SU-DHL-6 (cell line): ENCODE data around the gene CLCN6.

ENCODE experiments used
- H2AFZ ChIP-seq: fragments of 200-600 bp; sonication (generic); 2 replicates; pipeline ENCODE4 v1.6.1; 2014; ENCODE audit warnings: low read depth, mild to moderate bottlenecking, moderate library complexity, mixed read lengths, antibody characterized with exemption, low read length; ENCODE audit not compliant: severe bottlenecking
- H3F3A ChIP-seq: fragments of 200-600 bp; shearing (Covaris generic); 2 replicates; pipeline ENCODE4 v1.6.0; 2016; ENCODE audit warnings: antibody characterized with exemption, mild to moderate bottlenecking; ENCODE audit not compliant: insufficient read depth
- H3K27ac ChIP-seq: fragments of 200-600 bp; sonication (generic); 2 replicates; pipeline ENCODE4 v1.5.1; 2016; ENCODE audit warnings: low read depth, mild to moderate bottlenecking, low read length, moderate library complexity, mixed read lengths
- H3K27me3 ChIP-seq: fragments of 200-600 bp; sonication (generic), shearing (Covaris generic); 2 replicates; pipeline ENCODE4 v1.6.0; 2014; ENCODE audit warnings: mild to moderate bottlenecking, low read length
- H3K36me3 ChIP-seq: fragments of 200-600 bp; sonication (generic); 2 replicates; pipeline ENCODE4 v1.6.1; 2014; ENCODE audit warnings: mild to moderate bottlenecking, low read length, mixed read lengths
- H3K4me2 ChIP-seq: fragments of 300-600, 200-600 bp; shearing (Covaris generic), sonication (generic); 2 replicates; pipeline ENCODE4 v1.6.0; 2014; ENCODE audit warnings: low read length, low read depth, mild to moderate bottlenecking; ENCODE audit not compliant: poor library complexity, severe bottlenecking
- H3K4me3 ChIP-seq: fragments of 200-600 bp; sonication (generic); 2 replicates; pipeline ENCODE4 v1.5.1; 2014; ENCODE audit warnings: antibody characterized with exemption, low read length, mild to moderate bottlenecking, mixed read lengths; ENCODE audit not compliant: insufficient read depth, poor library complexity, severe bottlenecking
- H3K79me2 ChIP-seq: fragments of 200-600 bp; sonication (generic); 2 replicates; pipeline ENCODE4 v1.6.1; 2014; ENCODE audit warnings: mild to moderate bottlenecking, low read length, moderate library complexity; ENCODE audit not compliant: insufficient read depth
- H3K9ac ChIP-seq: fragments of 200-600 bp; sonication (generic); 2 replicates; pipeline ENCODE4 v1.7.0; 2014; ENCODE audit warnings: mild to moderate bottlenecking, low read length
- H3K9me2 ChIP-seq: fragments of 200-600 bp; sonication (generic); replicated peaks from 2 replicates; pipeline ENCODE4 v1.6.1; 2014; ENCODE audit warnings: low read length; ENCODE audit not compliant: insufficient read depth
- H3K9me3 ChIP-seq: fragments of 200-600 bp; sonication (generic); 2 replicates; pipeline ENCODE4 v1.6.1; 2014; ENCODE audit warnings: low read length, mixed read lengths; ENCODE audit not compliant: insufficient read depth
- H4K20me1 ChIP-seq: fragments of 200-600 bp; sonication (generic); 2 replicates; pipeline ENCODE4 v1.6.1; 2014; ENCODE audit warnings: low read depth, mild to moderate bottlenecking, antibody characterized with exemption, low read length, moderate library complexity, mixed read lengths
- EZH2phosphoT487 ChIP-seq: fragments of 200-600 bp; sonication (generic), shearing (Covaris generic); conservative IDR thresholded peaks from 2 replicates; pipeline ENCODE4 v1.6.1; 2018; ENCODE audit warnings: mild to moderate bottlenecking, antibody characterized with exemption, low read length, moderate library complexity, mixed read lengths
- TF ChIP-seq, protein P1 (sequence below): fragments of 200-600 bp; sonication (generic); IDR thresholded peaks from one replicate; pipeline ENCODE4 v1.5.1; 2017; ENCODE audit warnings: antibody characterized with exemption, mild to moderate bottlenecking, low read length, moderate library complexity; ENCODE audit not compliant: insufficient read depth, poor library complexity, severe bottlenecking

Gene CLCN6

DNA sequence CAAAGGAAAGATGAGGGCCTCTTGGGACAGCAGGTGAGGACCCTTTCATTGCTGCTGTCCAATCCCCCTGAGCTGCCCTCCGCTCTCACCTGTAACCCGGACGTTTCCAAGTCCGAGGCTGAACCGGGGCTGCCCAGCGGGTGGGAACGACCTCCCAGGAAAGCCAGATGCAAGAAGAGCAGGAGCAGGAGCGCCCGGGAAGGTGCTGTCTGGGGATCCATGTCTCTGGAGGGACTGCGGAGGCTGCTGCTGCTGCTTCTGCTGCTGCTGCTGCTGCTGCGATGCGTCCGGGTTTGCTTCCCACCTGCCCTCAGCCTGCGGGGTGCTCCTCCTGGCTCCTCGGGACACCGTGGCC lies 52.6 kb downstream of the CLCN6 start, which contains the start of gene NPPB:
TSS of gene NPPB (minus strand) at position 333 of the 355 bp plus-strand sequence. CDS start at position 221, 112 bp downstream.
- Histone ChIP-seq H3K4me3 (no peak within 1 kb of the TSS), H3K27me3 (no peaks in the 10 kb centered on the region), H3F3A (no peaks in the 10 kb centered on the region), H2AFZ (no peak within 1 kb of the TSS), H3K9ac (no peak within 1 kb of the TSS), H3K27ac (no peak within 1 kb of the TSS), H3K9me3 (no peaks in the 10 kb centered on the region), H3K36me3 (no peaks in the 10 kb centered on the region), H3K79me2 (no peaks in the 10 kb centered on the region), H3K9me2 (no peaks in the 10 kb centered on the region), H3K4me2 (no peak within 1 kb of the TSS), H4K20me1 (no peaks in the 10 kb centered on the region)
- no peak for TF ChIP-seq EZH2phosphoT487
- TF ChIP-seq, protein P1, sequence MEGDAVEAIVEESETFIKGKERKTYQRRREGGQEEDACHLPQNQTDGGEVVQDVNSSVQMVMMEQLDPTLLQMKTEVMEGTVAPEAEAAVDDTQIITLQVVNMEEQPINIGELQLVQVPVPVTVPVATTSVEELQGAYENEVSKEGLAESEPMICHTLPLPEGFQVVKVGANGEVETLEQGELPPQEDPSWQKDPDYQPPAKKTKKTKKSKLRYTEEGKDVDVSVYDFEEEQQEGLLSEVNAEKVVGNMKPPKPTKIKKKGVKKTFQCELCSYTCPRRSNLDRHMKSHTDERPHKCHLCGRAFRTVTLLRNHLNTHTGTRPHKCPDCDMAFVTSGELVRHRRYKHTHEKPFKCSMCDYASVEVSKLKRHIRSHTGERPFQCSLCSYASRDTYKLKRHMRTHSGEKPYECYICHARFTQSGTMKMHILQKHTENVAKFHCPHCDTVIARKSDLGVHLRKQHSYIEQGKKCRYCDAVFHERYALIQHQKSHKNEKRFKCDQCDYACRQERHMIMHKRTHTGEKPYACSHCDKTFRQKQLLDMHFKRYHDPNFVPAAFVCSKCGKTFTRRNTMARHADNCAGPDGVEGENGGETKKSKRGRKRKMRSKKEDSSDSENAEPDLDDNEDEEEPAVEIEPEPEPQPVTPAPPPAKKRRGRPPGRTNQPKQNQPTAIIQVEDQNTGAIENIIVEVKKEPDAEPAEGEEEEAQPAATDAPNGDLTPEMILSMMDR, result no peak

DNA sequence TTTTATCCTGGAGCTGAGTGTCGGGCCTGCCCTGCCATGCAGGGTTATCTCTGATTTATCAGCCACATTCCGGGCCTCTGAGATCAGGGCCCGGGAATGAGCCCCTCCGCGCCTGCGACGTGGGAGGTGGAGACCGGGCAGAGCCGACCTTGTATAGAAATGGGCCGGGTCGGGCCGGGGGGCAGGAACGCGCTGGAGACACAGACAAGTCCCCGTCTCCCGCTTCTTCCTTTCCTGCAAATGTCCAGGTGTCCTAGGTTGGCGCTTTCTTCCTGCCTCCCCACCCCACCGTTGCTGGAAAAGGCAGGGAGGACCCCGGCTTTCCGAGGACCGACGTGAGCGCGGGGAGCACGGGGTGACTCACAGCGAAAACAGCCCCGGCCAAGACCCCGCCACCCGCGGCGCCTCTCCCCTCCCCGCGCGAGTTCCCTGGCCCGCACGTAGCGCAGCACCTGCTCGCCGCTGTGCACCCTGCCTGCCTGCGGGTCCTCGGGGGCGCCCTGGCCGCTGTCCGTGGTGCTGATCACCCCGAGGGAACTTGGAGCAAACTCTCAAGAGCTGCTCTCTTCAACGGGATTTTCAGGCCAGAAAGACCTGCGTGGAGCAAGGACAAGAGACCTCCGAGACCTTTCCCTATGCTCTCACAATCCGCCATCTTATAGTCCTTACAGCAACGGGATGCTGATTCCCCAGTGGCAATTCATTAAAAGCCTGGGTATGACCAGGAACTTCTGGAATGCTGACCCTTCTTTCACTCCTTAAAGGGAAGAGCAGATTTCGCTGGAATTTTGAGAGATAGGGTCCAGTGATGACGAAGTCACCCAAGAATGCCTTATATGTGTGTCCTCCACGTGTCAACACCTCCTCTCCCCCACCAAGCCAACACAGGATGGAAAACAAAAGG lies 53.2 kb downstream of the CLCN6 start:
- no peaks in the 10 kb centered on the region for H3K79me2 ChIP-seq
- TF ChIP-seq EZH2phosphoT487, result no peak
- TF ChIP-seq, protein P1, result no peak
- no peaks in the 10 kb centered on the region for H3F3A ChIP-seq
- no peak overlapping the region for H3K4me3 ChIP-seq
- no peak overlapping the region for H2AFZ ChIP-seq
- H3K27ac ChIP-seq, result no peak overlapping the region
- H3K36me3 ChIP-seq, result no peaks in the 10 kb centered on the region
- no peaks in the 10 kb centered on the region for H3K9me3 ChIP-seq
- no peak overlapping the region for H3K4me2 ChIP-seq
- H3K9ac ChIP-seq, result no peak overlapping the region
- no peaks in the 10 kb centered on the region for H4K20me1 ChIP-seq
- H3K9me2 ChIP-seq, result no peaks in the 10 kb centered on the region
- no peaks in the 10 kb centered on the region for H3K27me3 ChIP-seq

DNA sequence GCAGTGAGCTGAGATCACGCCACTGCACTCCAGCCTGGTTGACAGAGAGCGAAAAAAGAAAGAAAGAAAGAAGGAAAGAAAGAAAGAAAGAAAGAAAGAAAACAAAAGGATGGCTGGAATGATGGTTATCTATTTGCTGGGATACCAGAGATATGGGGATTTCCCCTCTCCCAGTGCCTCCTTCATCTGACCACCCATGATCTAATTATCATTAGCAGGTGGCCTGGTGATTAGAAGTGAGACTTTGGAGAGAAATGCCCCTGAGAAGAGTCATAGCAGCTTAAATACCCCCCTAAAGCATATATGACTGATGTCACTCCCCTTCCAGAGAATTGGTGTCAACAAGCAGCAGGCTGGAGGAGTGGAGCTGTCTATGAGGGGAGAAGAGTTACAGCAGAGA lies 54.1 kb downstream of the CLCN6 start:
- TF ChIP-seq, protein P1, result no peak
- no peak for TF ChIP-seq EZH2phosphoT487
- Histone ChIP-seq H3K79me2 (no peaks in the 10 kb centered on the region), H3K4me3 (no peak overlapping the region), H4K20me1 (no peaks in the 10 kb centered on the region), H3K4me2 (no peak overlapping the region), H3K27ac (no peak overlapping the region), H3K9ac (no peak overlapping the region), H3F3A (no peaks in the 10 kb centered on the region), H2AFZ (no peak overlapping the region), H3K9me2 (no peaks in the 10 kb centered on the region), H3K9me3 (no peaks in the 10 kb centered on the region), H3K27me3 (no peaks in the 10 kb centered on the region), H3K36me3 (no peaks in the 10 kb centered on the region)
